ENCODE measurements around the gene MKNK2. TPM values are rescaled to one million over a fixed set of nuclear protein-coding genes. Genes with fewer than 3 reads are reported as not detected.
"Not testable (repeated sequence)": the region's sequence is repeated elsewhere in the genome, so short reads cannot be mapped to it uniquely, and the experiment has no call there.

The MKNK2 gene
- total RNA-seq, 1 experiment from 2014 or later, result 240 TPM

- BruUV-seq (replicated peaks), result no TSS peak
- in situ Hi-C loops (cut with HindIII; ENCODE audit: low pct_unique_long_range_greater_than_20kb, low sequenced_read_pairs) (no loop called here), intact Hi-C loops (cut with micrococcal nuclease; ENCODE audit: unreplicated experiment) (no loop called here)
- H3K27ac ChIP-seq (ENCODE audit: low read length), result no peak overlapping the region
- no peaks in the 10 kb centered on the region for H3K27me3 ChIP-seq (ENCODE audit: control insufficient read depth, insufficient read depth, low read length)
- H3K36me3 ChIP-seq (ENCODE audit: control insufficient read depth, insufficient read depth, low read length), result no peaks in the 10 kb centered on the region
- POLR2A ChIA-PET, result no interaction called here
- H3K4me3 ChIP-seq (ENCODE audit: low read depth in 2 of 2, low read length in 2 of 2), result no peak overlapping the region
- TF ChIP-seq POLR2AphosphoS5 (IDR thresholded peaks at IDR 0.05; ENCODE audit: low read depth, low read length) (no peak), CTCF (IDR thresholded peaks at IDR 0.05) (no peak), SIN3A (IDR thresholded peaks at IDR 0.05; ENCODE audit: borderline replicate concordance, insufficient read depth, low read depth, low read length) (no peak), TCF7L2 (IDR thresholded peaks at IDR 0.05; ENCODE audit: low read depth, low read length) (no peak)
- TF ChIP-seq, protein P1, sequence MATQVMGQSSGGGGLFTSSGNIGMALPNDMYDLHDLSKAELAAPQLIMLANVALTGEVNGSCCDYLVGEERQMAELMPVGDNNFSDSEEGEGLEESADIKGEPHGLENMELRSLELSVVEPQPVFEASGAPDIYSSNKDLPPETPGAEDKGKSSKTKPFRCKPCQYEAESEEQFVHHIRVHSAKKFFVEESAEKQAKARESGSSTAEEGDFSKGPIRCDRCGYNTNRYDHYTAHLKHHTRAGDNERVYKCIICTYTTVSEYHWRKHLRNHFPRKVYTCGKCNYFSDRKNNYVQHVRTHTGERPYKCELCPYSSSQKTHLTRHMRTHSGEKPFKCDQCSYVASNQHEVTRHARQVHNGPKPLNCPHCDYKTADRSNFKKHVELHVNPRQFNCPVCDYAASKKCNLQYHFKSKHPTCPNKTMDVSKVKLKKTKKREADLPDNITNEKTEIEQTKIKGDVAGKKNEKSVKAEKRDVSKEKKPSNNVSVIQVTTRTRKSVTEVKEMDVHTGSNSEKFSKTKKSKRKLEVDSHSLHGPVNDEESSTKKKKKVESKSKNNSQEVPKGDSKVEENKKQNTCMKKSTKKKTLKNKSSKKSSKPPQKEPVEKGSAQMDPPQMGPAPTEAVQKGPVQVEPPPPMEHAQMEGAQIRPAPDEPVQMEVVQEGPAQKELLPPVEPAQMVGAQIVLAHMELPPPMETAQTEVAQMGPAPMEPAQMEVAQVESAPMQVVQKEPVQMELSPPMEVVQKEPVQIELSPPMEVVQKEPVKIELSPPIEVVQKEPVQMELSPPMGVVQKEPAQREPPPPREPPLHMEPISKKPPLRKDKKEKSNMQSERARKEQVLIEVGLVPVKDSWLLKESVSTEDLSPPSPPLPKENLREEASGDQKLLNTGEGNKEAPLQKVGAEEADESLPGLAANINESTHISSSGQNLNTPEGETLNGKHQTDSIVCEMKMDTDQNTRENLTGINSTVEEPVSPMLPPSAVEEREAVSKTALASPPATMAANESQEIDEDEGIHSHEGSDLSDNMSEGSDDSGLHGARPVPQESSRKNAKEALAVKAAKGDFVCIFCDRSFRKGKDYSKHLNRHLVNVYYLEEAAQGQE (IDR thresholded peaks at IDR 0.05; ENCODE audit: insufficient read depth in 1 of 2, low read depth in 2 of 2, low read length in 1 of 2), result no peak
- H3K9me3 ChIP-seq (ENCODE audit: control insufficient read depth, insufficient read depth, low read depth, low read length), result no peaks in the 10 kb centered on the region
- CTCF ChIA-PET, result interaction anchor here (0.6 kb wide), 1 partner anchor 144 kb away, joined by 3 read pairs; no protein-coding TSS in a partner anchor
- DNase-seq (ENCODE audit: low read depth, low spot score) (no peak), ATAC-seq (0 out of 2 replicates have a peak, but pooled peaks have one; percentile 9)
- no peaks in the 10 kb centered on the region for H3K4me1 ChIP-seq (ENCODE audit: control insufficient read depth, insufficient read depth, low read length)
Observed at GRCh38 chr19:1989513-1990229, 61.4 kb downstream of the MKNK2 start.

DNA sequence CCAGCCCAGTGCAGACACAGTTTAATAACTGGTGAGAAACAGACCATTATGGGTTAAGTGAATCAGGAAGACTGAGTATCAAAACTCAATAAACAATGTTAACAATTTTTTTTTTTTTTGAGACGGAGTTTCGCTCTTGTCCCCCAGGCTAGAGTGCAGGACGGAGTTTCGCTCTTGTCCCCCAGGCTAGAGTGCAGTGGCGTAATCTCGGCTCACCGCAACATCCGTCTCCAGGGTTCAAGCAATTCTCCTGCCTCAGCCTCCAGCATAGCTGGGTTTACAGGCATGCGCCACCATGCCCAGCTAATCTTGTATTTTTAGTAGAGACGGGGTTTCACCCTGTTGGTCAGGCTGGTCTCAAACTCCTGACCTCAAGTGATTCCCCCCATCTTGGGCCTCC lies 62.6 kb downstream of the MKNK2 start:
- BruUV-seq (replicated peaks); in situ Hi-C loops (cut with HindIII; ENCODE audit: low pct_unique_long_range_greater_than_20kb, low sequenced_read_pairs); POLR2A ChIA-PET; H3K27me3 ChIP-seq (ENCODE audit: control insufficient read depth, insufficient read depth, low read length); H3K4me1 ChIP-seq (ENCODE audit: control insufficient read depth, insufficient read depth, low read length); DNase-seq (ENCODE audit: low read depth, low spot score); CTCF ChIA-PET; H3K27ac ChIP-seq (ENCODE audit: low read length); H3K36me3 ChIP-seq (ENCODE audit: control insufficient read depth, insufficient read depth, low read length); ATAC-seq; H3K4me3 ChIP-seq (ENCODE audit: low read depth in 2 of 2, low read length in 2 of 2); intact Hi-C loops (cut with micrococcal nuclease; ENCODE audit: unreplicated experiment); H3K9me3 ChIP-seq (ENCODE audit: control insufficient read depth, insufficient read depth, low read depth, low read length): not testable (repeated sequence)

Other genes with a start within 250 kb of the MKNK2 start
- 67.7 TPM for gene ATP8B3, start 239.0 kb downstream of the MKNK2 start, total RNA-seq (2021; ENCODE audit: unreplicated experiment)
- gene REXO1, start 202.8 kb downstream of the MKNK2 start, total RNA-seq (2021; ENCODE audit: unreplicated experiment), result 52.1 TPM
- 79.3 TPM for gene KLF16, start 187.7 kb downstream of the MKNK2 start, total RNA-seq (2021; ENCODE audit: unreplicated experiment)
- gene ABHD17A, start 165.7 kb downstream of the MKNK2 start, total RNA-seq (2021; ENCODE audit: unreplicated experiment), result 57.1 TPM
- 8.9 TPM for gene ADAT3, start 145.8 kb downstream of the MKNK2 start, total RNA-seq (2021; ENCODE audit: unreplicated experiment)
- gene SCAMP4, start 145.8 kb downstream of the MKNK2 start, total RNA-seq (2021; ENCODE audit: unreplicated experiment), result 98.4 TPM
- 65.8 TPM for gene CSNK1G2, start 110.1 kb downstream of the MKNK2 start, total RNA-seq (2021; ENCODE audit: unreplicated experiment)
- 59.6 TPM for gene BTBD2, start 35.5 kb downstream of the MKNK2 start, total RNA-seq (2021; ENCODE audit: unreplicated experiment)
- gene MOB3A, start 45.1 kb upstream of the MKNK2 start, total RNA-seq (2021; ENCODE audit: unreplicated experiment), result 36.3 TPM
- 5.4 TPM for gene IZUMO4, start 45.7 kb upstream of the MKNK2 start, total RNA-seq (2021; ENCODE audit: unreplicated experiment)
- gene AP3D1, start 100.3 kb upstream of the MKNK2 start, total RNA-seq (2021; ENCODE audit: unreplicated experiment), result 167 TPM
- 27.3 TPM for gene DOT1L, start 112.7 kb upstream of the MKNK2 start, total RNA-seq (2021; ENCODE audit: unreplicated experiment)
- 78.6 TPM for gene PLEKHJ1, start 185.1 kb upstream of the MKNK2 start, total RNA-seq (2021; ENCODE audit: unreplicated experiment)
- 103 TPM for gene SF3A2, start 185.6 kb upstream of the MKNK2 start, total RNA-seq (2021; ENCODE audit: unreplicated experiment)
- gene AMH, start 198.1 kb upstream of the MKNK2 start, total RNA-seq (2021; ENCODE audit: unreplicated experiment), result 21.9 TPM
- 0.51 TPM for gene JSRP1, start 205.2 kb upstream of the MKNK2 start, total RNA-seq (2021; ENCODE audit: unreplicated experiment)
- gene PEAK3, start 230.9 kb upstream of the MKNK2 start, total RNA-seq (2021; ENCODE audit: unreplicated experiment), result not detected

Measured in Panc1 (cell line).